Gastrocnemius medialis (tissue), 4 donors: Measurements from ENCODE around the gene B4GALNT2. TPM values are rescaled to one million over a fixed set of nuclear protein-coding genes. Genes with fewer than 3 reads are reported as not detected.

ENCODE experiments used
- ATAC-seq, 2 donors: fragments of 150-250 bp; one replicate each; pipeline ENCODE4 v1.9.1; 2016
- DNase-seq, 2 donors: peaks; one replicate each; pipeline ENCODE4 v3.0.0-alpha.2; 2019
- H3K27ac ChIP-seq, 4 donors: fragments of 200-600 bp; sonication (generic); 1 replicate in 1 of 4; 2 replicates in 3 of 4; pipeline ENCODE4 v1.5.1; 2016 to 2018; ENCODE audit warnings: mild to moderate bottlenecking in 2 of 4, moderate library complexity in 1 of 4
- H3K27me3 ChIP-seq, 3 donors: fragments of 200-600 bp; sonication (generic) in 2 of 3; 1 replicate in 1 of 3; 2 replicates in 2 of 3; pipeline versions ENCODE4 v1.5.1 to v1.6.0; 2016 to 2019; ENCODE audit warnings: mild to moderate bottlenecking in 1 of 3, moderate library complexity in 1 of 3
- H3K36me3 ChIP-seq, 2 donors: fragments of 200-600 bp; sonication (generic) in 1 of 2; one replicate each; pipeline ENCODE4 v1.5.1; 2017 to 2018
- H3K4me1 ChIP-seq, 2 donors: fragments of 200-600 bp; sonication (generic) in 1 of 2; one replicate each; pipeline ENCODE4 v1.5.1; 2016 to 2017; ENCODE audit warnings: mild to moderate bottlenecking in 2 of 2
- H3K4me3 ChIP-seq, 4 donors: fragments of 200-600 bp; sonication (generic) in 3 of 4; 1 replicate in 1 of 4; 2 replicates in 3 of 4; pipeline ENCODE4 v1.5.1; 2016 to 2019; ENCODE audit warnings: mild to moderate bottlenecking in 2 of 4
- H3K9me3 ChIP-seq, 3 donors: fragments of 200-600 bp; sonication (generic) in 2 of 3; 1 replicate in 1 of 3; 2 replicates in 2 of 3; pipeline ENCODE4 v1.5.1; 2016 to 2019
- CTCF ChIP-seq, 5 experiments: fragments of 450-650 bp in 3 of 5; fragments of 200-600 bp in 2 of 5; sonication (generic) in 2 of 5; IDR thresholded peaks in 4 of 5; conservative IDR thresholded peaks in 1 of 5; 1 replicate in 4 of 5; 2 replicates in 1 of 5; pipeline ENCODE4 v1.5.1; 2016 to 2019; ENCODE audit warnings: antibody characterized with exemption in 5 of 5, mild to moderate bottlenecking in 3 of 5, moderate library complexity in 3 of 5
- POLR2A ChIP-seq, 2 donors: fragments of 450-650 bp; IDR thresholded peaks; one replicate each; pipeline ENCODE4 v1.6.1; 2017; ENCODE audit warnings: antibody characterized with exemption in 2 of 2, mild to moderate bottlenecking in 2 of 2, moderate library complexity in 2 of 2
- in situ Hi-C, 4 donors: fragments of 200-750 bp; cut with MboI; loops; one replicate each; pipeline versions ENCODE4 v1.15.0 to v1.8.0; 2017; ENCODE audit warnings: low sequenced_read_pairs in 4 of 4
- intact Hi-C: fragments of 100-400 bp; cut with DNase I; formaldehyde crosslinking; loops from one replicate; pipeline ENCODE4 v1.15.1; 2023; ENCODE audit warnings: low total_unique reads
- total RNA-seq, 4 donors: library from RNA; depleted of rRNA; stranded (reverse); fragments of >200 nt; gene quantifications; one replicate each; pipeline versions ENCODE4 v1.1.0 to v1.2.3, GENCODE V29; 2016

The B4GALNT2 gene
- total RNA-seq, 4 donors from 2014 or later, result 0.22 TPM; not detected in 3

GRCh38 chr17:49089094-49089493, 43.5 kb upstream of the B4GALNT2 start:
- no peaks in the 10 kb centered on the region for H3K36me3 ChIP-seq
- intact Hi-C loops (no loop called here), in situ Hi-C loops (no loop called here)
- H3K27ac ChIP-seq, result no peak overlapping the region
- H3K4me3 ChIP-seq, result no peak overlapping the region
- DNase-seq (no peak), ATAC-seq (no peak)
- peaks cover 0 to 5% (median 3%) of the 10 kb centered on the region in 3 donors for H3K27me3 ChIP-seq
- no peaks in the 10 kb centered on the region for H3K4me1 ChIP-seq
- H3K9me3 ChIP-seq, result no peaks in the 10 kb centered on the region
- no peak for TF ChIP-seq CTCF (IDR thresholded peaks at IDR 0.05 in 4 of 5, conservative IDR thresholded peaks at IDR 0.05 in 1 of 5)

- Histone ChIP-seq H3K9me3 (no peaks in the 10 kb centered on the region), H3K36me3 (no peaks in the 10 kb centered on the region), H3K4me3 (no peak overlapping the region), H3K27me3 (peaks cover 0 to 2% (median 0%) of the 10 kb centered on the region in 3 donors), H3K27ac (no peak overlapping the region), H3K4me1 (no peaks in the 10 kb centered on the region)
- intact Hi-C loops, result no loop called here
- TF ChIP-seq CTCF (IDR thresholded peaks at IDR 0.05 in 4 of 5, conservative IDR thresholded peaks at IDR 0.05 in 1 of 5) (no peak), POLR2A (IDR thresholded peaks at IDR 0.05) (no peak)
- in situ Hi-C loops, result no loop called here
- ATAC-seq, result no peak
- no peak for DNase-seq
Measured at GRCh38 chr17:49090878-49091594, 41.5 kb upstream of the B4GALNT2 start.

- Histone ChIP-seq H3K4me1 (no peaks in the 10 kb centered on the region), H3K4me3 (no peak overlapping the region), H3K9me3 (no peaks in the 10 kb centered on the region), H3K36me3 (no peaks in the 10 kb centered on the region), H3K27me3 (no peaks in the 10 kb centered on the region), H3K27ac (no peak overlapping the region)
- no peak for DNase-seq
- no peak for ATAC-seq
- in situ Hi-C loops, result no loop called here
- intact Hi-C loops, result no loop called here
- TF ChIP-seq CTCF (IDR thresholded peaks at IDR 0.05 in 4 of 5, conservative IDR thresholded peaks at IDR 0.05 in 1 of 5) (no peak), POLR2A (IDR thresholded peaks at IDR 0.05) (no peak)
Measured at GRCh38 chr17:49093131-49093530, 39.4 kb upstream of the B4GALNT2 start.

- in situ Hi-C loops (no loop called here), intact Hi-C loops (no loop called here)
- Histone ChIP-seq H3K36me3 (no peaks in the 10 kb centered on the region), H3K4me1 (no peaks in the 10 kb centered on the region), H3K4me3 (no peak overlapping the region), H3K9me3 (no peaks in the 10 kb centered on the region), H3K27ac (no peak overlapping the region), H3K27me3 (peaks cover 0 to 6% (median 3%) of the 10 kb centered on the region in 3 donors)
- TF ChIP-seq POLR2A (IDR thresholded peaks at IDR 0.05) (no peak), CTCF (IDR thresholded peaks at IDR 0.05 in 4 of 5, conservative IDR thresholded peaks at IDR 0.05 in 1 of 5) (no peak)
- ATAC-seq (no peak), DNase-seq (no peak)
Measured at GRCh38 chr17:49100601-49101000, 32.0 kb upstream of the B4GALNT2 start.
